BLaER1 treated with 17β-estradiol and CSF1 and Interleukin-3, amounts not matched to agents 10 nM and 100 nM (cell line): ENCODE data around the gene LRRC23.

Source experiments
- H3K27ac ChIP-seq, 11 experiments: shearing (Covaris generic); formaldehyde crosslinking; 2 replicates each; pipeline ENCODE4 v1.8.1; 2022
- H3K27me3 ChIP-seq, 11 experiments: shearing (Covaris generic); formaldehyde crosslinking; 2 replicates each; pipeline ENCODE4 v1.8.1; 2022
- H3K36me3 ChIP-seq, 11 experiments: shearing (Covaris generic); formaldehyde crosslinking; 2 replicates each; pipeline ENCODE4 v1.8.1; 2022
- H3K4me1 ChIP-seq, 10 experiments: shearing (Covaris generic); formaldehyde crosslinking; 2 replicates each; pipeline ENCODE4 v1.8.1; 2022
- H3K4me2 ChIP-seq, 11 experiments: shearing (Covaris generic); formaldehyde crosslinking; 2 replicates each; pipeline ENCODE4 v1.8.1; 2022
- H3K4me3 ChIP-seq, 10 experiments: shearing (Covaris generic); formaldehyde crosslinking; 2 replicates each; pipeline ENCODE4 v1.8.1; 2022
- H3K9ac ChIP-seq, 11 experiments: shearing (Covaris generic); formaldehyde crosslinking; 2 replicates each; pipeline ENCODE4 v1.8.1; 2022
- H3K9me3 ChIP-seq, 11 experiments: shearing (Covaris generic); formaldehyde crosslinking; replicated peaks in 1 of 11; 2 replicates each; pipeline ENCODE4 v1.8.1; 2022
- H4K20me1 ChIP-seq, 11 experiments: shearing (Covaris generic); formaldehyde crosslinking; 2 replicates each; pipeline ENCODE4 v1.8.1; 2022
- Cebpa-rat ChIP-seq, 11 experiments: shearing (Covaris generic); IDR thresholded peaks; 2 replicates each; pipeline ENCODE4 v1.8.1; 2022

LRRC23 gene

DNA sequence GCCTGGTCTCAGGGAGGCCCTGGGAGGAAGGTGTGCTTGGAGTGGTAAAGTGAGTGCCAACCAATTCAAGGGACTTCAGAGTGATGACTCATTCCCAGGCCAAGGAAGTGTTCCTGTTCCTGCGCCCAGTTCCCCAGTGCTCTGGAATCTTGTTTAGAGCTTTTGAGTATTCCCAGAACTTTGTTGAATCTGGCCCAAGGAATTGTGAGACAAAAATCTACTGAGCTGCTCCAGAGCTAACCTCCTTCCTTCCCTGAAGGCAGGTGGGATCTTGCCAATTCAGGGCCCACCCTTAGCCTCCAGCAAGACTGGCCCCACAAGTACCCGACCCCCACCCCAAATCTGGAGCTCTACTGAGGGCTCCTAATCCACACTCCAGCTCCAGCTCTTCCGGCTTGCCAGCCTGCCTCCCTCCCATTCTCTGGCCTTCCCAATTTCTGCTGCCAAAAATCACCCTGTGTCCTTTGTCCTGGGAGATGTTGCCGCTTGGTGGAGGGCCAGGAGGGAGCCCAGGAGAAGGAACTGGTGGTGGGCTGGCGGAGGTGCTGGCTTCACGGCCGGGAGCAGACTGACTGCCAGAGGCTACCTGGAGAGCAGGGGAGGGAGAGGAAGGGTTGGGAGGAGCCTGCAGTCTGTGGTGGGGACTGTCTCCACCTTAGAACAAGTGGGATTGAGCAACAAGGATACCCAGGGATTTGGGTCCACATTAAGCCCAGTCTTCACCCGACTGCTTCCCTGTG lies 21.1 kb downstream of the LRRC23 start:
- Histone ChIP-seq H3K9me3 (no peaks in the 10 kb centered on the region), H3K4me2 (peak overlapping the region; percentile 88 to 97 (median 93)), H3K27me3 (no peaks in the 10 kb centered on the region), H3K4me3 (no peak overlapping the region; a peak in 2 of 20 replicates), H4K20me1 (peaks cover 5 to 21% (median 15%) of the 10 kb centered on the region in 11 experiments; a peak in 15 of 22 replicates), H3K4me1 (peaks cover 78 to 85% (median 83%) of the 10 kb centered on the region in 10 experiments), H3K27ac (peak overlapping the region in 8 of 11 experiments; percentile 18 to 95 (median 72); a peak in 12 of 22 replicates), H3K36me3 (peaks cover 0 to 12% (median 0%) of the 10 kb centered on the region in 11 experiments; a peak in 3 of 22 replicates), H3K9ac (peak overlapping the region in 10 of 11 experiments; percentile 29 to 93 (median 90); a peak in 18 of 22 replicates)
- no peak for TF ChIP-seq Cebpa-rat (IDR thresholded peaks at IDR 0.05)

DNA sequence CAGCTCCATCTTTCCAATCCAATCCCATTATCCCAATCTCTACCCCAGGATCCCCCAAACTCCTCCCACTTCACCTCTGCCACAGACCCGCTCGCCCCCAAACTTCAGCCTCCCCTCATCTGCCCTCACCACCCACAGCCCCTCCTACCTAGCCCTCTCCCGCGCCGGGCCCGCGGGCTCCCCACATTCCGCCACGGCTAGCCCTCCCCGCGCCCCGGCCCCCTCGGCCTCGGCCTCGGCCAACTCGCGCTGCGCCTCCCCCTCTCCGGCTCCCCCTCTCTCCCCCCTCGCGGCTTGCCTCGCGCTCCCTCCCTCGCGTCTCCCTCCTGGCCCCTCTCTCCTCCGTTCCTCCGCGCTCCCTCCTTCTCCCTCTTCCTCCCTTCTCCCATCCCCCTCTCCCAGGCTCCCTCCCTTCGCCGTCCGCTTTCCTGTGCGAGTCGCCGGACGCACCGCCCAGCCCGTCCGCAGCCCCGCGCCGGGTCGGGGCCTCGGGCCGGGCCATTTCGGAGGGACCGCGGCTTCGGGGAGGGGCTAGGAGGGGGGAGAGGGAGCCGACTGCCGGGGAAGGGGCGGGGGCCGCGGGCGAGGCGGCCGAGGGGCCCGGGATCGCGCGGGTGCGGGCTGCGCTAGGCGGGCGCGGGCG lies 22.9 kb downstream of the LRRC23 start, which contains the start of gene ATN1:
Gene ATN1, plus strand, starts transcription at position 581 of the 643 bp plus-strand sequence. CDS start 6,043 bp downstream, outside the sequence.
- Histone ChIP-seq H3K9ac (peak within 1 kb of the TSS; percentile 88 to 93 (median 91)), H3K4me2 (peak within 1 kb of the TSS; percentile 90 to 98 (median 95)), H3K27ac (peak within 1 kb of the TSS; percentile 86 to 95 (median 89)), H3K36me3 (peaks cover 0 to 12% (median 0%) of the 10 kb centered on the region in 11 experiments; a peak in 3 of 22 replicates), H3K4me1 (peaks cover 72 to 88% (median 82%) of the 10 kb centered on the region in 10 experiments), H3K9me3 (no peaks in the 10 kb centered on the region), H3K27me3 (no peaks in the 10 kb centered on the region), H4K20me1 (peaks cover 5 to 34% (median 24%) of the 10 kb centered on the region in 11 experiments; a peak in 18 of 22 replicates), H3K4me3 (peak within 1 kb of the TSS; percentile 69 to 82 (median 78))
- TF ChIP-seq Cebpa-rat (IDR thresholded peaks at IDR 0.05) = no peak

- Histone ChIP-seq H3K9me3 (no peaks in the 10 kb centered on the region), H3K9ac (peak overlapping the region; percentile 88 to 93 (median 91)), H3K27me3 (no peaks in the 10 kb centered on the region), H4K20me1 (peaks cover 5 to 39% (median 26%) of the 10 kb centered on the region in 11 experiments; a peak in 18 of 22 replicates), H3K36me3 (peaks cover 0 to 15% (median 4%) of the 10 kb centered on the region in 11 experiments; a peak in 11 of 22 replicates), H3K4me2 (peak overlapping the region; percentile 85 to 98 (median 94)), H3K4me1 (peaks cover 70 to 87% (median 82%) of the 10 kb centered on the region in 10 experiments), H3K27ac (peak overlapping the region; percentile 86 to 95 (median 89)), H3K4me3 (peak overlapping the region; percentile 69 to 82 (median 78))
- no peak for TF ChIP-seq Cebpa-rat (IDR thresholded peaks at IDR 0.05)
Measured at GRCh38 chr12:6928022-6928702, 23.5 kb downstream of the LRRC23 start.

- peaks cover 5 to 46% (median 31%) of the 10 kb centered on the region in 11 experiments; a peak in 18 of 22 replicates for H4K20me1 ChIP-seq
- peak overlapping the region; percentile 85 to 98 (median 94) for H3K4me2 ChIP-seq
- H3K9me3 ChIP-seq = no peaks in the 10 kb centered on the region
- H3K9ac ChIP-seq = peak overlapping the region; percentile 88 to 93 (median 91)
- no peaks in the 10 kb centered on the region for H3K27me3 ChIP-seq
- no peak for TF ChIP-seq Cebpa-rat (IDR thresholded peaks at IDR 0.05)
- H3K27ac ChIP-seq = peak overlapping the region; percentile 86 to 95 (median 89)
- peaks cover 6 to 22% (median 9%) of the 10 kb centered on the region in 11 experiments for H3K36me3 ChIP-seq
- peak overlapping the region; percentile 69 to 82 (median 78) for H3K4me3 ChIP-seq
- peaks cover 69 to 87% (median 82%) of the 10 kb centered on the region in 10 experiments for H3K4me1 ChIP-seq
Measured at GRCh38 chr12:6928703-6929407, 24.2 kb downstream of the LRRC23 start.

DNA sequence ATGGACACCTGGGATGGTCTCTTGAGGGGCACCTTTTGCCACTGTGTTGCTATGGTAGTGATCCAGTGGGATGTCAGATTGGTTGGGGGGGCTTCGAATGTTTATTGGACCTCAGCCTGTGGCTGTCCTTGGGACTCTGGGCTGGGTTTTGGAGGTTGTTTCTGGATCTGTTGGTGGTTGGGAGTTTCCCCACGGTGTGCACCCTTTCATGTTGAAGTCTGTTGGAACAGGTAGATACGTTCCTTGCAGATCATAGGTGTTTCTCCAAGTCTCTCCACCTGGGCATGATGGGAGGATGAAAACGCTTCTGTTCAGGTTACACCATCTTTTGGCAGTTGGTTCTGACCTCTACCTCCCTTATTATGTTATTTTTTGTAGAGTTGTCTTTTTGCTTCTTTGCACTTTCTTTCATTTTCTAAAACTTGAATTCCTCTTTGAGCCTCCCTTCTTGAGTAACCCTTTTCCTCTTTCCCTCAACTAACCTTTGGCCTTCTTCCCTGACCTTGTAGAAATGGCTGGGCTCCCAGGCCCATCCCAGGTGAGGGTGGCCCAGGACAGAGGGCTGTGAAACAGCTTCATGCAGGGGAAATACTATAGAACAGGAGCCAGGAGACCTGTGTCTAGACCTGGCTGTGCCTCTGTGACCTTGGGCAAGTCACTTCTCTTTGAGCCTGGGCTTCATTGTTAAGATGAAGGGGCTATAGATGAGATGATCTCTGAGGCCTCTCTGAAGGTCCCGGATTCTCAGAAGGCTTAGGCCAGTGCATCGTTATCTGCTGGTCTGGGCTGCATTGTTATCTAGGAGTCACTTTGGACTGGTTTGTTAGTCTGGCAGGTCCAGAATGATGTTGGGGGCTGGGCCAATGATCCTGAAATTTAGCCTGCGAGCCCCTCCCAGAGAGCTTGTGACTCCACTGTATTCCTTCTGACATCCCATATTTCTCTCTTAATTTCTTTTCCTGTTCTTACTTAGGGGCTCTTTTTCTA lies 25.1 kb downstream of the LRRC23 start:
- Histone ChIP-seq H4K20me1 (peaks cover 5 to 53% (median 31%) of the 10 kb centered on the region in 11 experiments; a peak in 18 of 22 replicates), H3K4me2 (peak overlapping the region; percentile 85 to 98 (median 94)), H3K36me3 (peaks cover 15 to 31% (median 18%) of the 10 kb centered on the region in 11 experiments), H3K4me3 (peak overlapping the region; percentile 69 to 82 (median 78)), H3K27ac (peak overlapping the region in 6 of 11 experiments; percentile 1 to 95 (median 90); a peak in 6 of 22 replicates), H3K9me3 (no peaks in the 10 kb centered on the region), H3K9ac (peak overlapping the region; percentile 88 to 93 (median 91)), H3K4me1 (peaks cover 70 to 87% (median 82%) of the 10 kb centered on the region in 10 experiments), H3K27me3 (no peaks in the 10 kb centered on the region)
- TF ChIP-seq Cebpa-rat (IDR thresholded peaks at IDR 0.05) = no peak

DNA sequence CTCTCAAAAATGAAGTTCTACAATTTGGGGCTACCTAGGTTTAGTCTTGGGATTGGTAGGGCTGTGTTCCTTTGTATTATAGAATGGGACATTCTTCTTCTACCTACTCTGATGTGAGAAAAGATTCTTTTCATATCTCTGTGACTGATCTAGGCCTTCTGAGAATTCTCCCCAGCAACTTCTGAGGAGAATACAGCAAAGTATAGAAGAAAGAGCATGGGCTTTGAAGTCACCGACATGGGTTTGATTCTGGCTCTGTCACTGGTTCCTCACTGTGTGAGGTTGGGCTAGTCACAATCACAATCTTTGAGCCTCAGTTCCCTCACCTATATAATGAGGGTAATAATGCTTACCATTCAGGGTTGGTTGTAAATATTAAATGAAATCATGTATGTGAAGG lies 28.1 kb downstream of the LRRC23 start:
- Histone ChIP-seq H3K9me3 (no peaks in the 10 kb centered on the region), H3K9ac (peak overlapping the region in 5 of 11 experiments; percentile 4 to 29 (median 19); a peak in 5 of 22 replicates), H3K4me1 (peaks cover 71 to 88% (median 82%) of the 10 kb centered on the region in 10 experiments), H3K27ac (no peak overlapping the region), H3K36me3 (peaks cover 28 to 53% (median 39%) of the 10 kb centered on the region in 11 experiments), H3K4me3 (no peak overlapping the region), H3K27me3 (no peaks in the 10 kb centered on the region), H4K20me1 (peaks cover 5 to 72% (median 31%) of the 10 kb centered on the region in 11 experiments; a peak in 18 of 22 replicates), H3K4me2 (peak overlapping the region in 6 of 11 experiments; percentile 7 to 99 (median 32); a peak in 9 of 22 replicates)
- no peak for TF ChIP-seq Cebpa-rat (IDR thresholded peaks at IDR 0.05)

DNA sequence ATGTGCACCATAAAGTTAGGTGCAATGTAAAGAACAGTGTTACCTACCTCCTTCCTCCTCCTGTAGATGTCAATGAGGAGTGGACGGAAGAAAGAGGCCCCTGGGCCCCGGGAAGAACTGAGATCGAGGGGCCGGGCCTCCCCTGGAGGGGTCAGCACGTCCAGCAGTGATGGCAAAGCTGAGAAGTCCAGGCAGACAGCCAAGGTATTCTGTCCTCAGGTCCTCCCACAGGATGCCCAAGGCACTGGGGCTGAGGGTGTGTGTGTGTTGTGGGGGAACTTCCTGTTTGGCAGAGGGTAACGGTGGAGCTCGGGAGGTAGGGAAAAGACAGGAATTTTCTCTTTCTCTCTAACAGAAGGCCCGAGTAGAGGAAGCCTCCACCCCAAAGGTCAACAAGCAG lies 29.5 kb downstream of the LRRC23 start:
- H3K27ac ChIP-seq = peak overlapping the region in 9 of 11 experiments; percentile 85 to 97 (median 96); a peak in 17 of 22 replicates
- no peak for TF ChIP-seq Cebpa-rat (IDR thresholded peaks at IDR 0.05)
- peaks cover 76 to 93% (median 88%) of the 10 kb centered on the region in 10 experiments for H3K4me1 ChIP-seq
- H3K9me3 ChIP-seq = no peaks in the 10 kb centered on the region
- peaks cover 5 to 72% (median 29%) of the 10 kb centered on the region in 11 experiments; a peak in 18 of 22 replicates for H4K20me1 ChIP-seq
- no peak overlapping the region for H3K4me3 ChIP-seq
- H3K27me3 ChIP-seq = no peaks in the 10 kb centered on the region
- H3K9ac ChIP-seq = peak overlapping the region; percentile 13 to 98 (median 94); a peak in 18 of 22 replicates
- H3K36me3 ChIP-seq = peaks cover 28 to 61% (median 48%) of the 10 kb centered on the region in 11 experiments
- peak overlapping the region; percentile 5 to 100 (median 98); a peak in 21 of 22 replicates for H3K4me2 ChIP-seq
